Prostate gland (tissue), 2 donors: Measurements from ENCODE around the gene TOP2B.

Source experiments
- CTCF ChIP-seq, 4 experiments: fragments of 200-600 bp in 2 of 4; fragments of 450-650 bp in 2 of 4; sonication (generic) in 2 of 4; IDR thresholded peaks; 1 replicate in 3 of 4; 2 replicates in 1 of 4; pipeline ENCODE4 v1.5.1; 2016 to 2019; ENCODE audit warnings: antibody characterized with exemption in 4 of 4, mild to moderate bottlenecking in 2 of 4, moderate library complexity in 2 of 4
- POLR2A ChIP-seq: fragments of 450-650 bp; IDR thresholded peaks from one replicate; pipeline ENCODE4 v1.6.1; 2016; ENCODE audit warnings: antibody characterized with exemption, mild to moderate bottlenecking
- POLR2AphosphoS5 ChIP-seq: sonication (generic); formaldehyde crosslinking; IDR thresholded peaks from one replicate; pipeline ENCODE4 v1.6.1; 2017; ENCODE audit warnings: antibody characterized with exemption

- TF ChIP-seq CTCF (IDR thresholded peaks at IDR 0.05) (no peak), POLR2AphosphoS5 (no peak), POLR2A (no peak)
Observed at GRCh38 chr3:25610779-25611178, 53.9 kb downstream of the TOP2B start.
